ENCODE data around the gene IFIT5. TPM values are rescaled to one million over a fixed set of nuclear protein-coding genes. Genes with fewer than 3 reads are reported as not detected.
"Not testable (repeated sequence)": the region's sequence is repeated elsewhere in the genome, so short reads cannot be mapped to it uniquely, and the experiment has no call there.

The IFIT5 gene
- total RNA-seq, 1 experiment from 2014 or later = 15.2 TPM

DNA sequence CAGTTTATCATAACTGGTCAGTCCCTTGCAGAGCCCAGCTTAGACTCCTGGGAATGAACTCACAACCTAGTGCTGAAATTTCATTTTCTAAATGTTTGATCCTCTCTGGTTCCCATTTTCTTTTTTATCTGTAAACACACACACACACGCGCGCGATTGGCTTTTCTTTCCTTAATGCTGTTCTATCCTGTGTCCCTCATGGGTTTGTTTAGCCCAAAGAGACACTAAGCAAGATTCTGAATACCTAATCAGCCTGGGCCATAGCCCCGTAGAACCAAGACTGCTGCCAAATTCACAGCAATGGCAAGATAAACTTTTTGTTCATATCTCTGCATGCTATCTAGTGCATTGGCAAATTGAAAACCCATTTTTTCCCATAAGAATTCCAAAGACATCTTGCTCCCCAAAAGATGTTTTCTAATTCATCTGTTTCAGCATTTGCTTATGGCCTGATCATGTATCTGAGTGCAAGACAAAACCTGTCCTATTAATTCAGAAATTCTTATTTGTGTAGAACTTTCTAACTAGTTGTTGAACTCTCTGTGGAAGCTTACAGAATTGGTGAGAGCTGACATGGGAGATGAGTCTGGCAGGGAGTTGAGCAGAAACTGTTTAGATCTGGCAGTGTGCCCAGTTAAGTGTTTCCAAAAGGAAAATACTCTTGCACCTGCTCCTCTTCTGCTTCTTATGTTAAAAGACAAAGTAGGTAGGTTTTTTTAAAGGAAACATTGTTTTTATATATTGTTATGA is 23.7 kb upstream of the IFIT5 start:
- no peaks in the 10 kb centered on the region for H3K36me3 ChIP-seq
- H3K9me3 ChIP-seq = no peaks in the 10 kb centered on the region
- H3K4me3 ChIP-seq = no peak overlapping the region
- no peak for DNase-seq
- H3K27me3 ChIP-seq = no peaks in the 10 kb centered on the region

DNA sequence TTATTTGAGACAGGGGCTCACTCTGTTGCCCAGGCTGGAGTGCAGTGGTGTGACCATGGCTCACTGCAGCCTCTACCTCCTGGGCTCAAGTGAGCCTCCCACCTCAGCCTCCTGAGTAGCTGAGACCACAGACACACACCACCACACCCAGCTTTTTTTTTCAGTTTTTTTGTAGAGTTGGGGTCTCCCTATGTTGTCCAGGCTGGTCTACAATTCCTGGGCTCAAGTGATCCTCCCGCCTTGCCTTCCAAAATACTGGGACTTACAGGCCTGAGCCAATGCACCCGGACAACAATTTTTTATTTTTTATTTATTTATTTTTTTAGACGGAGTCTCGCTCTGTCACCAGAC is 23.2 kb upstream of the IFIT5 start:
- not testable (repeated sequence) for DNase-seq

DNA sequence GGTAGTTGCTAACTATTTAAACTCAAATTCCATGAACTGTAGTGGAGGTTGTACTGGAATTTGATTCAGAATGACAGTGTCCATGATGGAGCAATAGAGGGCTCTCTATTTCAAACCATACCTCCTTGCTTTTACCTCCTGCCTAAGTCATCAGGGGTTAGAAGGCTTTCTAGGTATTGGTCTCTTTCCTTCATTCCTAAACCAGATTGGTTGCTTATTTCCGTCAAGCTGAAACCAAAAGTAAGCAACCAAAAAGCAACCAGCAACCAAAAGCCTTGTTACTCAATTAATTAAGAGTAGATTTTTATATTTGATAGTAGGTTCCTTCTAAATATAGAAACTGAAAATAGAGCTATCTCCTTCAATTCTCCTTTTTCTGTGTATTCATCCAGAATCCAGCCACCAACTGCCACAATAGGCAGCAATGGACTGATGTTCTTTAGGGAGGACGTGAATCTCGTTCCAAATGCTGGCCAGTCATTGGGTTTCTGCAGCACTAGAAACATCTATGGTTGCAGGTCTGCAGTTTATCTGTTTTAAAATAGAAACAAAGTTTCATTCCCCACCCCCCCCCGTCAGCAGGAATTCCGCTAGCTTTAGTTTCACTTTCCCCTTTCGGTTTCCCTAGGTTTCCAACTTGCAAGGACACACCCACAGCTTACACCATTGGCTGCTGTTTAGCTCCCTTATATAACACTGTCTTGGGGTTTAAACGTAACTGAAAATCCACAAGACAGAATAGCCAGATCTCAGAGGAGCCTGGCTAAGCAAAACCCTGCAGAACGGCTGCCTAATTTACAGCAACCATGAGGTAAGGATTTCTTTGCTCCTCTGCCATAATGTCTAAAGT is 22.2 kb upstream of the IFIT5 start, which contains the start of gene IFIT1:
TSS of gene IFIT1 (plus strand) at position 717 of the 850 bp plus-strand sequence. CDS start at position 807, 90 bp downstream.
- 0 out of 2 replicates have a peak, but pooled peaks cover 3% of the 10 kb centered on the region for H3K36me3 ChIP-seq
- H3K4me3 ChIP-seq = peak within 1 kb of the TSS; percentile 65
- no peaks in the 10 kb centered on the region for H3K27me3 ChIP-seq
- DNase-seq = peak; percentile 62
- no peaks in the 10 kb centered on the region for H3K9me3 ChIP-seq

More for the DNA sequence above, 23.2 kb upstream of the IFIT5 start:
- H3K9me3 ChIP-seq, H3K27me3 ChIP-seq, H3K4me3 ChIP-seq, H3K36me3 ChIP-seq: not testable (repeated sequence)

DNA sequence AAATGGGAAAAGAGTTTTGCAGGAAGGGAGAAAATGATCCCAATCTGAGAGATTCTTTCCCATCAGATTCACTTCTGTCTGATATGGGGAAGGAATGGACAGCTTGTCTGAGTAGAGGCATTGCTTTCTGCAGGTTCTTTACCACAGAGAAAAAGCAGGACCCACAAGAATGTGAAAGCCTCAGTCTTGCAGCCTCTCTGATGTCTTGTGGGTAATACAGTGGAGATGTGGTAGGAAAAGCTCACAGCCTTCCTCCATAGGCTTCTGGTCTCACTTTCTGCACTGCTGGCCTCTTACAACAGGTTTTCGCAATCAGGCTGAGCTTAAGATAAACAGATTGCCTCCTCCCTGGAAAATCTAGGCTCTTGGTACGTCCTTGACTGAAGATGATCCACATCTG is 21.4 kb upstream of the IFIT5 start:
- Histone ChIP-seq H3K27me3 (no peaks in the 10 kb centered on the region), H3K36me3 (0 out of 2 replicates have a peak, but pooled peaks cover 3% of the 10 kb centered on the region), H3K4me3 (peak overlapping the region; percentile 65), H3K9me3 (no peaks in the 10 kb centered on the region)
- DNase-seq = peak; percentile 7

DNA sequence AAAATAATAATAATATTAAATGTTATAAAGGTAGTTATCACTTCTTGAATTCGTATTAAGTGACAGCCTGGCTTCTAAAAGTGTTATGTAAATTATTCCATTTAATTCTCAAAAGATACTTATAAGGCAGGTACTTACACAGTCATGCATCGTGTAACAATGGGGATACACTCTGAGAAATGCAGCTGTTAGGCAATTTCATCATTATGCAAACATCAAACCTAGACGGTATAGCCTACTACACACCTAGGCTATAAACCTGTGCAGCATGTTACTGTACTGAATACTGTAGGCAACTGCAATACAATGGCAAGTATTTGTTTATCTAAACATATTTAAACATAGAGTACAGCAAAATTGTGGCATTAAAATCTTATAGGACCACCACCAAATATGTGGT is 20.5 kb upstream of the IFIT5 start:
- no peaks in the 10 kb centered on the region for H3K27me3 ChIP-seq
- H3K36me3 ChIP-seq = 0 out of 2 replicates have a peak, but pooled peaks cover 3% of the 10 kb centered on the region
- no peaks in the 10 kb centered on the region for H3K9me3 ChIP-seq
- no peak for DNase-seq
- peak overlapping the region; percentile 65 for H3K4me3 ChIP-seq

DNA sequence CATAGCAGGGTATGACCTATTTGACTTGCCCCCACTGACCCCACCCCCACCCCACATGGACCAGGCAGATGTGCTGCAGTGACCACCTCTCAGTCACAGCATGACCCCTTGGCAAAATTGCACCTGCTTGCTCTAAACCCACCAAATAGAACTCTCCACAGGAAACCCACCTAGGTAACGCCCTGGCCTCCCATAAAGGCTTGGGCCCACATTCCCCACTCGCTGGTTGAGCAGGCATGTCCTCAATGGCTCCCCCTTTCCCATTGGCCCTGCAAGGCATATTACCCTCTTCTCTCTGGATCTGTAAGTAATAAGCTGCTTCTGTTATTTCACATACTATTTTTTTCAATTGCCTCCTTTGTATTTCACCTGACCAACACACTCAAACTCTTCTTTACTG is 19.2 kb upstream of the IFIT5 start:
- no peak for DNase-seq
- no peak overlapping the region for H3K4me3 ChIP-seq
- H3K36me3 ChIP-seq = 0 out of 2 replicates have a peak, but pooled peaks cover 3% of the 10 kb centered on the region
- H3K9me3 ChIP-seq = no peaks in the 10 kb centered on the region
- H3K27me3 ChIP-seq = no peaks in the 10 kb centered on the region

DNA sequence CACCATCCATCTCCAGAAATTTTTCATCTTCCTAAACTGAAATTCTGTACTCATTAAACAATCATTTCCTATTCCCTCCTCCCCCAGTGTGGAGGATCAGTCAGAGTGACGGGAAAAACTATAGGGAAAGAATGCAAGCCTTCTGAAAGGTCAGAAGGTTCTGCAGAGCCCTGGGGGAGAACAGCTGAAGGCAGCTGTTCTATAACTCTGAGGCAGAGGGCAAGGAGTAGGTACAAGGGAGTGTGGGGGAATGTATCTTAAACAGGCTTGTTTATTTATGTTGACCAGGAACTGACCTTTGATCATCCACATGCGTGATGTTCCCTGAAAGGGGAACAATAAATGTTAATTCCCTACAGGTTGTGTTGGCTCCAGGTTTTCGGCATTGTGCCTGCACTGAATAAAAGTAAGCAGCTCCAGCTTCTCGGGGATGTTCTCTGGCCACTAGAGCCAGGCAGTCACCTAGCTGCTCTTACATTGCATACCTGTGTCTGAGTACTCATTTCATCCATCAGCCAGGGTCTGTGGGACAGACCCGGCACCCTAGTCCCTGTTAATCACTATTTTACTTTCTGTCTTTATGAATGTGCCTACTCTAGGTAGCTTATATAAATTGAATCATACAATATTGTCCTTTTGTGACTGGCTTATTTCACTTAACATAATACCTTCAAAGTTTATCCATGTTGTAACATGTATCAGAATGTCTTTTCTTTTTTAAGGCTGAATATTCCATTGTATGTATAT is 16.2 kb upstream of the IFIT5 start:
- DNase-seq = peak; percentile 64
- H3K4me3 ChIP-seq = no peak overlapping the region
- H3K36me3 ChIP-seq = peaks cover 9% of the 10 kb centered on the region
- H3K9me3 ChIP-seq = no peaks in the 10 kb centered on the region
- H3K27me3 ChIP-seq = no peaks in the 10 kb centered on the region

DNA sequence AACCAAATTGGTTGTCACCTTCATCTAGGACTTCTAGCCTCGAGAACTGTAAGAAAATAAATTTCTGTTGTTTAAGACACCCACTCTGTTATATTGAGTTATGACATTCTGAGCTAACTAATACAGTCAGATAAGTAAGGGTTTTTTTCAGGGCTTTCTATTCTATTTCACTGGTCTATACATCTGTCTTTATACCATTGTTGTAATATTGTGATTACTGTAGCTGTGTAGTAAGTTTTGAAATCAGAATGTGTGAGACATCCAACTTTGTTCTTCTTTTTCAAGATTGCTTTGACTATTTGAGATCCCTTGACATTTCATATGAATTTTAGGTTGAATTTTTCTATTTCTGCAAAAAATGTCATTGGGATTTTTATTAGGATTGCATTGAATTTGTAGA is 14.4 kb upstream of the IFIT5 start:
- DNase-seq = no peak
- peaks cover 10% of the 10 kb centered on the region for H3K36me3 ChIP-seq
- no peak overlapping the region for H3K4me3 ChIP-seq
- H3K27me3 ChIP-seq = no peaks in the 10 kb centered on the region
- no peaks in the 10 kb centered on the region for H3K9me3 ChIP-seq

DNA sequence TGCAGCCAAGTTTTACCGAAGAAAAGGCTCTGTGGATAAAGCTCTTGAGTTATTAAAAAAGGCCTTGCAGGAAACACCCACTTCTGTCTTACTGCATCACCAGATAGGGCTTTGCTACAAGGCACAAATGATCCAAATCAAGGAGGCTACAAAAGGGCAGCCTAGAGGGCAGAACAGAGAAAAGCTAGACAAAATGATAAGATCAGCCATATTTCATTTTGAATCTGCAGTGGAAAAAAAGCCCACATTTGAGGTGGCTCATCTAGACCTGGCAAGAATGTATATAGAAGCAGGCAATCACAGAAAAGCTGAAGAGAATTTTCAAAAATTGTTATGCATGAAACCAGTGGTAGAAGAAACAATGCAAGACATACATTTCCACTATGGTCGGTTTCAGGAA is 11.3 kb upstream of the IFIT5 start:
- no peak for DNase-seq
- Histone ChIP-seq H3K36me3 (peaks cover 7% of the 10 kb centered on the region), H3K4me3 (no peak overlapping the region), H3K27me3 (no peaks in the 10 kb centered on the region), H3K9me3 (no peaks in the 10 kb centered on the region)

DNA sequence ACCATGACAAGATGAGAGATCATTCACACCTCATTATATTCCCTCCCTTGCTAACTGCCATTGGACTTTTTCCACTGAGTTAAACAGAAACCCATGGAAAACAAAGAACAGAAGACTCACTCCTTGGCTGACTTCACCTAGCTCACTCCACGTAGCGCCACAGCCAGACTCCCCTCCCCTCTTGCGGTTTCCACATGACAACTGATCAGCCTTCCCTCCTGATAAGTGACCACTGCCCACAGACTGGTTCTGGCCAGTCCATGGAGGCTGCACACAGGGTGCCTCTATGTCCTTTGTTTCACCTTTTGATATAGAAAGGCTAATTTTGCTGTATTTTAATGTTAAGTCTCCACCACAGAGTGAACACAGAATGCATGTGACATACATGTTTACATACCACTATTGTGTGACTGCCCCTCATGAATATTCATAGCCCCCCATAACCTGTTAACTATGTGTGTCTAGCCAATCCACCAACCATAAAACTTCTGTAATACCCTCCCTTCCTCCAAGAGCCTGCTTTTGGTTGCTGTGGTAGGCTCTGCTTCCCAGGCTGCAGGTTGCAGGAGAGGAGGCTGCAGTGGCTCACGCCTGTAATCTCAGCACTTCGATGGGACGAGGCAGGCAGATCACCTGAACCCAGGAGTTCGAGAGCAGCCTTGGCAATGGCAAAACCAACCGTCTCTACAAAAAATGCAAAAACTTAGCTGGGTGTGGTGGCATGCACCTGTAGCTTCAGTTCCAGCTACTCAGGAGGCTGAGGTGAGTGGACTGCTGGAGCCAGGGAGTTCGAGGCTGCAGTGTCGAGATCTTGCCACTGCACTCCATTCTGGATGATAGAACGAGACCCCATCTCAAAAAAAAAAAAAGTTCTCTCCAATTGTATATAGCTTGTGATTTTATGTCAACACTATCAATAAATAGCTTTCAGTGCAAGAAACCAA is 10.0 kb upstream of the IFIT5 start:
- Histone ChIP-seq H3K4me3 (no peak overlapping the region), H3K27me3 (no peaks in the 10 kb centered on the region), H3K9me3 (no peaks in the 10 kb centered on the region), H3K36me3 (peaks cover 7% of the 10 kb centered on the region)
- no peak for DNase-seq

DNA sequence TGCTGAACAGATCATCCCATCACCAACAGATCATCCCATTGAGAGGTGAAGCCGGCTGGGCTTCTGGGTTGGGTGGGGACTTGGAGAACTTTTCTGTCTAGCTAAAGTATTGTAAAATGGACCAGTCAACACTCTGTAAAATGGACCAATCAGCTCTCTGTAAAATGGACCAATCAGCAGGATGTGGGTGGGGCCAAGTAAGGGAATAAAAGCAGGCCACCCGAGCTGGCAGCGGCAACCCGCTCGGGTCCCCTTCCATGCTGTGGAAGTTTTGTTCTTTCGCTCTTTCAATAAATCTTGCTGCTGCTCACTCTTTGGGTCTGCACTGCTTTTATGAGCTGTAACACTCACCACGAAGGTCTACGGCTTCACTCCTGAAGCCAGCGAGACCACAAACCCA is 8.2 kb upstream of the IFIT5 start:
- H3K9me3 ChIP-seq, H3K27me3 ChIP-seq, H3K4me3 ChIP-seq, H3K36me3 ChIP-seq, DNase-seq: not testable (repeated sequence)

DNA sequence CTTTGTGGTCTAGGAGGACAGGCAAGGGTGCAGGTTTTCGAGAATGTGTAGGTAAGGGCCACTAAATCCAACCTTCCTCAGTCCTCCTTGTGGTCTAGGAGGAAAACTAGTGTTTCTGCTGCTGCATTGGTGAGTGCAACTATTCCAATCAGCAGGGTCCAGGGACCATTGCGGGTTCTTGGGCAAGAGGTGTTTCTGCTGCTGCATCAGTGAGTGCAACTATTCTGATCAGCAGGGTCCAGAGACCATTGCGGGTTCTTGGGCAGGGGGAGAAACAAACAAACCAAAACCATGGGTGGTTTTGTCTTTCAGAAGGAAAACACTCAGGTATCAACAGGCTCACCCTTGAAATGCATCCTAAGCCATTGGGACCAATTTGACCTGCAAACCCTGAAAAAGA is 6.6 kb upstream of the IFIT5 start:
- H3K36me3 ChIP-seq, H3K27me3 ChIP-seq, DNase-seq, H3K4me3 ChIP-seq, H3K9me3 ChIP-seq: not testable (repeated sequence)

DNA sequence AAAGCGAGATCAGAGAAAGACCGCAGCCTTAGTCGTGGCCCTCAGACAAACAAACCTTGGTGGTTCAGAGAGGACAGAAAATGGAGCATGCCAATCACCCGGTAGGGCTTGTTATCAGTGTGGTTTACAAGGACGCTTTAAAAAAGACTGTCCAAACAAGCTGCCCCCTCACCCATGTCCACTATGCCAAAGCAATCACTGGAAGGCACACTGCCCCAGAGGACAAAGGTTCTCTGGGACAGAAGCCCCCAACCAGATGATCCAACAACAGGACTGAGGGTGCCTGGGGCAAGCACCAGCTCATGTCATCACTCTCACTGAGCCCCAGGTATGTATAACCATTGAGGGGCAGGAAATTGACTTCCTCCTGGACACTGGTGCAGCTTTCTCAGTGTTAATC is 5.1 kb upstream of the IFIT5 start:
- not testable (repeated sequence) for H3K9me3 ChIP-seq, H3K36me3 ChIP-seq, H3K4me3 ChIP-seq, H3K27me3 ChIP-seq, DNase-seq

DNA sequence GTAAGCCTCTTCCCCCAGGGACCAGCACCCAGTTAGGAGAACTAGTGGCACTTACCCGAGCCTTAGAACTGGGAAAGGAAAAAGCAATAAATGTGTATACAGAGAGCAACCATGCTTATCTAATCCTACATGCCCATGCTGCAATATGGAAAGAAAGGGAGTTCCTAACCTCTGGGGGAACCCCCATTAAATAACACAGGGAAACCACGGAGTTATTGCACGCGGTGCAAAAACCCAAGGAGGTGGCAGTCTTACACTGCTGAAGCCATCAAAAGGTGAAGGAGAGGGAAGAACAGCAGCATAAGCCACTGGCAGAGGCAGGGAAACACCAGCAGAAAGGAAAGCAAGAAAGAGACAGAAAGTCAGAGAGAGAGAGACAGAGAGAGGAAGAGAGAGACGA is 3.8 kb upstream of the IFIT5 start:
- not testable (repeated sequence) for H3K4me3 ChIP-seq, H3K9me3 ChIP-seq, DNase-seq, H3K27me3 ChIP-seq, H3K36me3 ChIP-seq

DNA sequence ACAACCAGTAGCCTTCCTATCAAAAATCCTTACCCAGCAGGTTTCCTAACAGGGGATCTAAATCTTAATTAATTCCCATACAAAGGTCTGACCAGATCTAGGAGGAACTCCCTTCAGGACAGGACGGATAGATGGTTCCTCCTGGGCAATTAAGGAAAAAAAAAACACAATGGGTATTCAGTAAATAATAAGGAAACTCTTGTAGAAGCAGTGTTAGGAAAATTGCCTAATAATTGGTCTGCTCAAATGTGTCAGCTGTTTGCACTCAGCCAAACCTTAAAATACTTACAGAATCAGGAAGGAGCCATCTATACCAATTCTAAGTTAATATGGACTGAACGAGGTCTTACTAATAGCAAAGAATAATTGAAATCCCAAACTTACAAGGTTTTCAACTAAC is 3.2 kb upstream of the IFIT5 start:
- not testable (repeated sequence) for H3K27me3 ChIP-seq, H3K4me3 ChIP-seq, DNase-seq, H3K9me3 ChIP-seq, H3K36me3 ChIP-seq

DNA sequence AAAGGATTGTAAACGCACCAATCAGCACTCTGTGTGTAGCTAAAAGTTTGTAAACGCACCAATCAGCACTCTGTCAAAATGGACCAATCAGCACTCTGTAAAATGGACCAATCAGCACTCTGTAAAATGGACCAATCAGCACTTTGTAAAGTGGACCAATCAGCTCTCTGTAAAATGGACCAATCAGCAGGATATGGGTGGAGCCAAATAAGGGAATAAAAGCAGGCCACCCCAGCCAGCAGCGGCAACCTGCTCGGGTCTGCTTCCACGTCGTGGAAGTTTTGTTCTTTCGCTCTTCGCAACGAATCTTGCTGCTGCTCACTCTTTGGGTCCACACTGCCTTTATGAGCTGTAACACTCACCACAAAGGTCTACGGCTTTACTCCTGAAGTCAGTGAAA is 2.1 kb upstream of the IFIT5 start:
- not testable (repeated sequence) for DNase-seq, H3K27me3 ChIP-seq, H3K4me3 ChIP-seq, H3K9me3 ChIP-seq, H3K36me3 ChIP-seq

Data from MG63 (cell line).